B cell (primary cell): ENCODE measurements around the gene TP53BP1.

ENCODE experiments used
- CTCF ChIP-seq: fragments of 200-600 bp; IDR thresholded peaks from one replicate; pipeline ENCODE4 v1.8.0; 2022; ENCODE audit warnings: antibody characterized with exemption, mild to moderate bottlenecking
- EZH2 ChIP-seq: IDR thresholded peaks from 2 replicates; pipeline ENCODE4 v1.6.1; 2012; ENCODE audit warnings: borderline replicate concordance, low read depth, mild to moderate bottlenecking, moderate library complexity, low read length; ENCODE audit not compliant: insufficient read depth, poor library complexity, severe bottlenecking

- TF ChIP-seq CTCF (no peak), EZH2 (no peak)
Observed at GRCh38 chr15:43534897-43535296, 41.9 kb upstream of the TP53BP1 start.
